ENCODE measurements around the gene PLEKHA4. TPM values are rescaled to one million over a fixed set of nuclear protein-coding genes. Genes with fewer than 3 reads are reported as not detected.

Gene PLEKHA4
- total and polyA plus RNA-seq, 2 of the 13 experiments (the other 11 are each of a cell fraction or from before 2014, with no cell fraction given), result 4.8 to 6.0 TPM

- TF ChIP-seq KDM2A (CRISPR knock-in tag; IDR thresholded peaks at IDR 0.05; ENCODE audit: borderline replicate concordance, low read depth) (no peak), THAP7 (CRISPR knock-in tag; IDR thresholded peaks at IDR 0.05) (peak; percentile 28; the same call in 1 of the 2 replicates), ZNF552 (CRISPR knock-in tag; IDR thresholded peaks at IDR 0.05; ENCODE audit: borderline replicate concordance) (no peak; the same call in 1 of the 2 replicates), ZSCAN22 (CRISPR knock-in tag; IDR thresholded peaks at IDR 0.05) (peak; percentile 96), ZNF777 (CRISPR knock-in tag; IDR thresholded peaks at IDR 0.05) (peak; percentile 0; the same call in 1 of the 2 replicates), ZNF670 (CRISPR knock-in tag; IDR thresholded peaks at IDR 0.05; ENCODE audit: borderline replicate concordance) (peak; percentile 92), ZBTB26 (CRISPR knock-in tag; IDR thresholded peaks at IDR 0.05; ENCODE audit: borderline replicate concordance) (0 out of 2 replicates have a peak, but pooled peaks have one; percentile 10), ZBTB10 (CRISPR knock-in tag; IDR thresholded peaks at IDR 0.05; ENCODE audit: borderline replicate concordance) (no peak), ZNF7 (CRISPR knock-in tag; IDR thresholded peaks at IDR 0.05) (peak; percentile 82), ZNF543 (CRISPR knock-in tag; IDR thresholded peaks at IDR 0.05) (peak; percentile 87), ZBTB4 (CRISPR knock-in tag; IDR thresholded peaks at IDR 0.05; ENCODE audit: borderline replicate concordance) (peak; percentile 61; the same call in 1 of the 2 replicates)
- TF ChIP-seq, protein P1, sequence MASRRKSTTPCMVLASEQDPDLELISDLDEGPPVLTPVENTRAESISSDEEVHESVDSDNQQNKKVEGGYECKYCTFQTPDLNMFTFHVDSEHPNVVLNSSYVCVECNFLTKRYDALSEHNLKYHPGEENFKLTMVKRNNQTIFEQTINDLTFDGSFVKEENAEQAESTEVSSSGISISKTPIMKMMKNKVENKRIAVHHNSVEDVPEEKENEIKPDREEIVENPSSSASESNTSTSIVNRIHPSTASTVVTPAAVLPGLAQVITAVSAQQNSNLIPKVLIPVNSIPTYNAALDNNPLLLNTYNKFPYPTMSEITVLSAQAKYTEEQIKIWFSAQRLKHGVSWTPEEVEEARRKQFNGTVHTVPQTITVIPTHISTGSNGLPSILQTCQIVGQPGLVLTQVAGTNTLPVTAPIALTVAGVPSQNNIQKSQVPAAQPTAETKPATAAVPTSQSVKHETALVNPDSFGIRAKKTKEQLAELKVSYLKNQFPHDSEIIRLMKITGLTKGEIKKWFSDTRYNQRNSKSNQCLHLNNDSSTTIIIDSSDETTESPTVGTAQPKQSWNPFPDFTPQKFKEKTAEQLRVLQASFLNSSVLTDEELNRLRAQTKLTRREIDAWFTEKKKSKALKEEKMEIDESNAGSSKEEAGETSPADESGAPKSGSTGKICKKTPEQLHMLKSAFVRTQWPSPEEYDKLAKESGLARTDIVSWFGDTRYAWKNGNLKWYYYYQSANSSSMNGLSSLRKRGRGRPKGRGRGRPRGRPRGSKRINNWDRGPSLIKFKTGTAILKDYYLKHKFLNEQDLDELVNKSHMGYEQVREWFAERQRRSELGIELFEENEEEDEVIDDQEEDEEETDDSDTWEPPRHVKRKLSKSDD (CRISPR knock-in tag; IDR thresholded peaks at IDR 0.05; ENCODE audit: low read depth), result 0 out of 2 replicates have a peak, but pooled peaks have one; percentile 19
- TF ChIP-seq, protein P2, sequence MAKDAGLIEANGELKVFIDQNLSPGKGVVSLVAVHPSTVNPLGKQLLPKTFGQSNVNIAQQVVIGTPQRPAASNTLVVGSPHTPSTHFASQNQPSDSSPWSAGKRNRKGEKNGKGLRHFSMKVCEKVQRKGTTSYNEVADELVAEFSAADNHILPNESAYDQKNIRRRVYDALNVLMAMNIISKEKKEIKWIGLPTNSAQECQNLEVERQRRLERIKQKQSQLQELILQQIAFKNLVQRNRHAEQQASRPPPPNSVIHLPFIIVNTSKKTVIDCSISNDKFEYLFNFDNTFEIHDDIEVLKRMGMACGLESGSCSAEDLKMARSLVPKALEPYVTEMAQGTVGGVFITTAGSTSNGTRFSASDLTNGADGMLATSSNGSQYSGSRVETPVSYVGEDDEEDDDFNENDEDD (CRISPR knock-in tag; IDR thresholded peaks at IDR 0.05; ENCODE audit: borderline replicate concordance), result 0 out of 2 replicates have a peak, but pooled peaks have one; percentile 11
Measured at GRCh38 chr19:48807590-48808308, 60.7 kb downstream of the PLEKHA4 start (continued).
